ENCODE results near the gene DNMT3A.

GRCh38 chr2:25339211-25339674 is 2.5 kb downstream of the DNMT3A start:
- TF ChIP-seq CTCF (IDR thresholded peaks at IDR 0.05 in 4 of 5, conservative IDR thresholded peaks at IDR 0.05 in 1 of 5) = no peak
- no peak for TF ChIP-seq POLR2A (IDR thresholded peaks at IDR 0.05)
